Stimulated activated CD4-positive, alpha-beta T cell treated with anti-CD3 and anti-CD28 coated beads, Interleukin-2, amount 100 ng/mL, for 4 hours (primary cell): Measurements from ENCODE around the gene ITPR1.

Experiments used
- DNase-seq: peaks from one replicate; pipeline ENCODE4 v3.0.0-alpha.2; 2020; ENCODE audit warnings: low read depth

Gene ITPR1

GRCh38 chr3:4491855-4492207 lies 1.3 kb upstream of the ITPR1 start:
- no peak for DNase-seq

- no peak for DNase-seq
Measured at GRCh38 chr3:4492208-4493013, 737 bp upstream of the ITPR1 start.

- no peak for DNase-seq
Measured at GRCh38 chr3:4493941-4494894, 1.1 kb downstream of the ITPR1 start.

- no peak for DNase-seq
Measured at GRCh38 chr3:4494895-4495264, 1.7 kb downstream of the ITPR1 start.

- no peak for DNase-seq
Measured at GRCh38 chr3:4495294-4496086, 2.3 kb downstream of the ITPR1 start.

- DNase-seq = no peak
Measured at GRCh38 chr3:4496087-4496452, 2.9 kb downstream of the ITPR1 start.

- no peak for DNase-seq
Measured at GRCh38 chr3:4497005-4497692, 4.0 kb downstream of the ITPR1 start.

- no peak for DNase-seq
Measured at GRCh38 chr3:4497843-4498324, 4.7 kb downstream of the ITPR1 start.

- no peak for DNase-seq
Measured at GRCh38 chr3:4498446-4498845, 5.3 kb downstream of the ITPR1 start.

- DNase-seq = no peak
Measured at GRCh38 chr3:4501437-4501836, 8.3 kb downstream of the ITPR1 start.

GRCh38 chr3:4501927-4502326 lies 8.8 kb downstream of the ITPR1 start:
- DNase-seq = no peak

GRCh38 chr3:4503050-4503449 lies 9.9 kb downstream of the ITPR1 start:
- DNase-seq = no peak

GRCh38 chr3:4504340-4505261 lies 11.5 kb downstream of the ITPR1 start:
- no peak for DNase-seq

GRCh38 chr3:4505688-4506558 lies 12.8 kb downstream of the ITPR1 start:
- no peak for DNase-seq

- no peak for DNase-seq
Measured at GRCh38 chr3:4506559-4507023, 13.4 kb downstream of the ITPR1 start.

GRCh38 chr3:4507024-4507596 lies 14.0 kb downstream of the ITPR1 start:
- no peak for DNase-seq

- DNase-seq = no peak
Measured at GRCh38 chr3:4508048-4508981, 15.2 kb downstream of the ITPR1 start.

GRCh38 chr3:4509043-4509442 lies 15.9 kb downstream of the ITPR1 start:
- no peak for DNase-seq
